Body of pancreas (tissue), 4 donors: ENCODE measurements around the gene SEMA3E. TPM values are rescaled to one million over a fixed set of nuclear protein-coding genes. Genes with fewer than 3 reads are reported as not detected.

Experiments used
- ATAC-seq: fragments of 150-250 bp; one replicate; pipeline ENCODE4 v1.9.1; 2016
- DNase-seq, 4 donors: peaks; one replicate each; pipeline ENCODE4 v3.0.0-alpha.2; 2019
- H3K27ac ChIP-seq, 4 donors: fragments of 200-600 bp; sonication (generic); 1 replicate in 3 of 4; 2 replicates in 1 of 4; pipeline versions ENCODE4 v1.5.1 to v1.6.1; 2016 to 2019; ENCODE audit warnings: mild to moderate bottlenecking in 1 of 4, mixed read lengths in 1 of 4, moderate library complexity in 1 of 4
- H3K27me3 ChIP-seq, 2 donors: fragments of 200-600 bp; sonication (generic); one replicate each; pipeline ENCODE4 v1.6.0; 2016; ENCODE audit warnings: mild to moderate bottlenecking in 1 of 2
- H3K36me3 ChIP-seq, 2 donors: fragments of 200-600 bp; sonication (generic); replicated peaks in 1 of 2; 2 replicates each; pipeline ENCODE4 v1.5.1; 2016; ENCODE audit warnings: low read depth in 2 of 2; ENCODE audit not compliant: insufficient read depth in 1 of 2
- H3K4me1 ChIP-seq: fragments of 200-600 bp; sonication (generic); one replicate; pipeline ENCODE4 v1.6.0; 2016
- H3K4me3 ChIP-seq, 2 donors: fragments of 200-600 bp; sonication (generic); 1 replicate in 1 of 2; 2 replicates in 1 of 2; pipeline ENCODE4 v1.5.1; 2016 to 2019
- H3K9me3 ChIP-seq, 3 donors: fragments of 200-600 bp; sonication (generic); 1 replicate in 2 of 3; 2 replicates in 1 of 3; pipeline ENCODE4 v1.5.1; 2016
- POLR2A ChIP-seq, 3 donors: fragments of 450-650 bp; IDR thresholded peaks; one replicate each; pipeline ENCODE4 v1.6.1; 2016; ENCODE audit warnings: antibody characterized with exemption in 3 of 3, mild to moderate bottlenecking in 2 of 3
- WGBS, 2 donors: methylation state at CpG; one replicate each; pipeline ENCODE4 v1.1.5; 2017; 5-methylcytosine and 5-hydroxymethylcytosine counted together
- intact Hi-C: fragments of 100-400 bp; cut with DNase I; formaldehyde crosslinking; loops from one replicate; pipeline ENCODE4 v1.15.1; 2023
- total RNA-seq, 2 donors: library from RNA; depleted of rRNA; stranded (reverse); fragments of >200 nt; gene quantifications; one replicate each; pipeline ENCODE4 v1.1.0, GENCODE V29; 2016
- TF ChIP-seq, protein P1 (sequence below), 7 experiments: fragments of 450-650 bp in 4 of 7; fragments of 200-600 bp in 3 of 7; sonication (generic) in 3 of 7; IDR thresholded peaks; one replicate each; pipeline ENCODE4 v1.5.1; 2016 to 2019; ENCODE audit warnings: antibody characterized with exemption in 7 of 7

Gene SEMA3E
- total RNA-seq, 2 donors from 2014 or later = under 0.01 to 20.5 TPM

DNA sequence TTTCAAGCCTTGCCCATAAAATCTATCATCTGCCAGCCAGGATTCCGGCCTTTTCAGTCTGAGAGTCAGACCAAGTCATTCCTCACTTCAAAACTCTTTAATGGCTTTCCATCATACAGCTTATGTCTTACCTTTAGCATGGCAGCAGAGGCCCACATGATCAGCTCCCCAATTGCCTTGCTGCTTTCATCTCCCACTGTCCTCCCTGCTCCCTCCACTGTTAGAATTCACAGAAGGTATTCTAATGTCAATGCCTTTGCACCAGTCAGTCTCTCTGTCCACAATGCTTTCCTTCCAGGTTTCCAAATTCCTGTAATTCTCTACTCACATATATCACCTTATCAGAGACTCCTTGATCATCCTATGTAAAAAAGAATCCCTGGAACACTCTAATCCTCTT is 37.2 kb downstream of the SEMA3E start:
- TF ChIP-seq, protein P1, sequence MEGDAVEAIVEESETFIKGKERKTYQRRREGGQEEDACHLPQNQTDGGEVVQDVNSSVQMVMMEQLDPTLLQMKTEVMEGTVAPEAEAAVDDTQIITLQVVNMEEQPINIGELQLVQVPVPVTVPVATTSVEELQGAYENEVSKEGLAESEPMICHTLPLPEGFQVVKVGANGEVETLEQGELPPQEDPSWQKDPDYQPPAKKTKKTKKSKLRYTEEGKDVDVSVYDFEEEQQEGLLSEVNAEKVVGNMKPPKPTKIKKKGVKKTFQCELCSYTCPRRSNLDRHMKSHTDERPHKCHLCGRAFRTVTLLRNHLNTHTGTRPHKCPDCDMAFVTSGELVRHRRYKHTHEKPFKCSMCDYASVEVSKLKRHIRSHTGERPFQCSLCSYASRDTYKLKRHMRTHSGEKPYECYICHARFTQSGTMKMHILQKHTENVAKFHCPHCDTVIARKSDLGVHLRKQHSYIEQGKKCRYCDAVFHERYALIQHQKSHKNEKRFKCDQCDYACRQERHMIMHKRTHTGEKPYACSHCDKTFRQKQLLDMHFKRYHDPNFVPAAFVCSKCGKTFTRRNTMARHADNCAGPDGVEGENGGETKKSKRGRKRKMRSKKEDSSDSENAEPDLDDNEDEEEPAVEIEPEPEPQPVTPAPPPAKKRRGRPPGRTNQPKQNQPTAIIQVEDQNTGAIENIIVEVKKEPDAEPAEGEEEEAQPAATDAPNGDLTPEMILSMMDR (IDR thresholded peaks at IDR 0.05) = no peak
- TF ChIP-seq POLR2A (IDR thresholded peaks at IDR 0.05) = no peak
- ATAC-seq (no peak), DNase-seq (no peak)
- H3K36me3 ChIP-seq = no peaks in the 10 kb centered on the region
- intact Hi-C loops = no loop called here
- H3K27me3 ChIP-seq = no peaks in the 10 kb centered on the region
- 77 to 90% methylated on average over 1 of the region's 1 CpG for WGBS, 2 donors
- H3K9me3 ChIP-seq = no peaks in the 10 kb centered on the region
- H3K4me3 ChIP-seq = no peak overlapping the region
- no peak overlapping the region for H3K27ac ChIP-seq
- no peaks in the 10 kb centered on the region for H3K4me1 ChIP-seq

DNA sequence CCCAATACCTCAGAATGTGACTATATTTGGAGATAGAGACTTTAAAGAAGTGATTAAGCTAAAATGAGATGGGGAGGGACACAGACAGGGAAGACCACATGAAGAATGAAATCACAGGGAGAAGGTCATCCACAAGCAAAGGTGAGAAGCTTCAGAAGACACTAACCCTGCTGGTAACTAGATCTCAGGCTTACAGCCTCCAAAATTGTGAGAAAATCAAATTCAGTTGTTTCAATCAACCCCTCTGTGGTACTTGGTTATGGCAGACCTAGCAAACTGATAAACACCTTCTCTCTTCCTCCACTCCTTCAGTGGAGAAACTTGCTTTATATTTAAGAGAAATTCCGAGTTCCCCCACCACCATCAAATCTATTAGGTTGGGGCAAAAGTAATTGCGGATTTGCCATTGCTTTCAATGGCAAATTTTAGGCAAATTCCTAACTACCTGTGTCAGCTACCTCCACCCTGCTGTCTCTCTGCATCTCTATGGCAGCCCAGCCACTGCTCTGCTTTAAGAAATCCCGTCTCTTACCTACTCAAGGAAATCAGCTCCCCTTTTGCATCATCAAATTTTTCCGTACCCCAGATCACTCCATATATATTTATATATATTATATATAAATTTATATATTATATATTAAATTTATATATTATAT is 38.2 kb downstream of the SEMA3E start:
- WGBS, 2 donors = 73 to 77% methylated on average over 4 of the region's 4 CpGs

DNA sequence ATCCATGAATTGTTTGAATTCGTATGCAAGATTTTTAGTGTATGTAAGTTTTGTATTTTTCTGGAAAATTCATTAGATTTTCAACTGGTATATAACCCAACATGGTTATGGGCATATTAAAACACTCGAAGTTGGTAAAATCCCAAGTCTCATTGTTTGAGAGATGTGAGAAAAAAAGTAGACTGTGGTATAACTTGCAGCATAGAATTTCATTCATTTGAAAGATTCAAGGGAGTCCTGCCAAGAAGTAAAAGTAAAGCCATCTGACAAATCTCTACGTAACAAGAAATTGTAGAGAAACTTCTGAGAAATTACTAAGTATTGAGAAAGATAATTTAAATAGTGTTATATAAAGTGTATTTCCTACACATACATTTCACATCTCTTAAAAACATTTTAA is 40.2 kb downstream of the SEMA3E start:
- TF ChIP-seq, protein P1 (IDR thresholded peaks at IDR 0.05) = no peak
- TF ChIP-seq POLR2A (IDR thresholded peaks at IDR 0.05) = no peak
- Histone ChIP-seq H3K27me3 (no peaks in the 10 kb centered on the region), H3K4me1 (no peaks in the 10 kb centered on the region), H3K27ac (no peak overlapping the region), H3K9me3 (no peaks in the 10 kb centered on the region), H3K36me3 (no peaks in the 10 kb centered on the region), H3K4me3 (no peak overlapping the region)
- DNase-seq = no peak
- 72 to 76% methylated on average over 3 of the region's 3 CpGs for WGBS, 2 donors
- intact Hi-C loops = no loop called here
- ATAC-seq = no peak

More for the DNA sequence above, 38.2 kb downstream of the SEMA3E start:
- TF ChIP-seq, protein P1 (IDR thresholded peaks at IDR 0.05) = no peak
- H3K4me1 ChIP-seq = no peaks in the 10 kb centered on the region
- no peaks in the 10 kb centered on the region for H3K27me3 ChIP-seq
- ATAC-seq (no peak), DNase-seq (no peak)
- H3K4me3 ChIP-seq = no peak overlapping the region
- no peak overlapping the region for H3K27ac ChIP-seq
- intact Hi-C loops = no loop called here
- H3K9me3 ChIP-seq = no peaks in the 10 kb centered on the region
- H3K36me3 ChIP-seq = no peaks in the 10 kb centered on the region

DNA sequence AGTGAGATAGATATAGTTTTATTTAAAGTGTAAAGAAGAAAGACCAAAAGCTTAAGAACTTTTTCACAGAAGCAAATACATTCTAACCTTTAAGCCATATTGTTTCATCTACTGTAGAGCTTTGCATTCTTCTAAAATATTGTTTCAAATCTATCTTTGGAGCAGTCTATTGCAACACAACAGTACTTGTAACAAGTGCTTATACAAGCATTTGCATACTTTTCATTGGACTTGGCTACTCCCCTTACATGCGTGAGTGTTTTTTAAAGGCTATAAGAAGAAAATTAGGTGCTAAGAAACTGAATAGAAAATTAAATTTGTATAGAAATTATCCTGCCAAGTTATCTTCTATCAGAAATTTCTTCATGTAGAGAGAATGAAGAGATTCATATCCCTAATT is 45.3 kb downstream of the SEMA3E start:
- H3K4me1 ChIP-seq = no peaks in the 10 kb centered on the region
- 72 to 81% methylated on average over 1 of the region's 1 CpG for WGBS, 2 donors
- no peaks in the 10 kb centered on the region for H3K9me3 ChIP-seq
- no peak overlapping the region for H3K27ac ChIP-seq
- ATAC-seq (no peak), DNase-seq (no peak)
- TF ChIP-seq, protein P1 (IDR thresholded peaks at IDR 0.05) = no peak
- no peak for TF ChIP-seq POLR2A (IDR thresholded peaks at IDR 0.05)
- no peaks in the 10 kb centered on the region for H3K27me3 ChIP-seq
- H3K4me3 ChIP-seq = no peak overlapping the region
- intact Hi-C loops = no loop called here
- no peaks in the 10 kb centered on the region for H3K36me3 ChIP-seq

DNA sequence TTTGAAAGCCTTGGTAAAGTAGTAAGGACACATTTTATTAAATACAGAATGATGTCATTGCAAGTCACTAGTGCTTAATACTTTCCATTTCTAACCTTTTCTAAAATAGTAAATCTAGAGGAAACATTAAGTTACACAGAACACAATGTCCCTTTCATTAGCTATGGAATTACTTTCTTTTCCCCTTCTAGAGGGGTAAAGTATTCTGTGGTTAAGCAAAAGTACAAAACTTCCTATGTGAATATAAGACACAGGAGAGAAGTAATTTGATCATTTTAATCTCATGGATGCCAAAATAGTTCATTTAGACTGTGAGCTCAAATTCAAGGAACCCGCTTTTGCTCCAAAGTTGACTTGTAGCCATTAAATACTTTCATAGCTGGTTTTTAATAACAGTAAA is 49.8 kb downstream of the SEMA3E start:
- WGBS, 2 donors = 83 to 92% methylated on average over 1 of the region's 1 CpG
- Histone ChIP-seq H3K4me3 (no peak overlapping the region), H3K9me3 (no peaks in the 10 kb centered on the region), H3K27me3 (no peaks in the 10 kb centered on the region), H3K27ac (no peak overlapping the region), H3K36me3 (no peaks in the 10 kb centered on the region), H3K4me1 (no peaks in the 10 kb centered on the region)
- intact Hi-C loops = no loop called here
- no peak for TF ChIP-seq POLR2A (IDR thresholded peaks at IDR 0.05)
- TF ChIP-seq, protein P1 (IDR thresholded peaks at IDR 0.05) = no peak
- no peak for DNase-seq
- no peak for ATAC-seq
